Duodenal mucosa (tissue), 2 donors: ENCODE data around the gene DSEL.

Experiments used
- H3K27ac ChIP-seq: one replicate; pipeline ENCODE4 v1.7.0; 2013; ENCODE audit warnings: low read depth, low read length
- H3K27me3 ChIP-seq, 2 donors: one replicate each; pipeline ENCODE4 v1.7.0; 2013; ENCODE audit warnings: low read length in 2 of 2, control low read depth in 1 of 2; ENCODE audit not compliant: insufficient read depth in 2 of 2, control insufficient read depth in 1 of 2
- H3K36me3 ChIP-seq, 2 donors: one replicate each; pipeline ENCODE4 v1.7.0; 2013; ENCODE audit warnings: low read length in 2 of 2, control low read depth in 1 of 2; ENCODE audit not compliant: insufficient read depth in 2 of 2, control insufficient read depth in 1 of 2
- H3K4me1 ChIP-seq, 2 donors: one replicate each; pipeline ENCODE4 v1.7.0; 2013; ENCODE audit warnings: low read length in 2 of 2, control low read depth in 1 of 2; ENCODE audit not compliant: insufficient read depth in 2 of 2, control insufficient read depth in 1 of 2
- H3K4me3 ChIP-seq, 2 donors: one replicate each; pipeline ENCODE4 v1.7.0; 2013; ENCODE audit warnings: low read length in 2 of 2, low read depth in 1 of 2
- H3K9ac ChIP-seq, 2 donors: one replicate each; pipeline ENCODE4 v1.7.0; 2013; ENCODE audit warnings: low read length in 2 of 2, low read depth in 1 of 2
- H3K9me3 ChIP-seq, 2 donors: one replicate each; pipeline ENCODE4 v1.7.0; 2013; ENCODE audit warnings: low read length in 2 of 2, control low read depth in 1 of 2; ENCODE audit not compliant: control insufficient read depth in 1 of 2

DSEL gene

DNA sequence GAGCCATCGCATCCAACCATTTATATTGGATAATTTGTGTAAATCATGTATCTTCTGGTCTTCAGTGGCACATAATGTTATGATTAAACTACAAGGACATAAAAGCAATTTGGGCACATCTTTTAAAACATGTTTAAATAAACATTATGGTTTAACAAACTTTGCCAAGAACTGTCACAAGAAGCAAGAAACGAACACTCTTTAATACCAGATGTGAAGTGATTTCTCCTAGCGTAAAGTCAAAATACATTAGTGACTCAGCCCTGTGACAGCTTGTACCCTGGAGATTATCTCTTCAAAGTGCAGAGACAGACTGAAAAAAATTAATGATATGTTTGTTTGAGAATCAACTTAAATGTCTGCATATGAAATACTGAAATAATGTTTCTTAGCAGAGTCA, 39.9 kb downstream of the DSEL start:
- Histone ChIP-seq H3K4me3 (no peak overlapping the region), H3K36me3 (no peaks in the 10 kb centered on the region), H3K4me1 (no peaks in the 10 kb centered on the region), H3K27ac (no peak overlapping the region), H3K27me3 (no peaks in the 10 kb centered on the region), H3K9me3 (no peaks in the 10 kb centered on the region), H3K9ac (no peak overlapping the region)

GRCh38 chr18:67475673-67476072, 40.8 kb downstream of the DSEL start:
- Histone ChIP-seq H3K9ac (no peak overlapping the region), H3K36me3 (no peaks in the 10 kb centered on the region), H3K4me3 (no peak overlapping the region), H3K9me3 (no peaks in the 10 kb centered on the region), H3K27me3 (no peaks in the 10 kb centered on the region), H3K4me1 (no peaks in the 10 kb centered on the region), H3K27ac (no peak overlapping the region)

DNA sequence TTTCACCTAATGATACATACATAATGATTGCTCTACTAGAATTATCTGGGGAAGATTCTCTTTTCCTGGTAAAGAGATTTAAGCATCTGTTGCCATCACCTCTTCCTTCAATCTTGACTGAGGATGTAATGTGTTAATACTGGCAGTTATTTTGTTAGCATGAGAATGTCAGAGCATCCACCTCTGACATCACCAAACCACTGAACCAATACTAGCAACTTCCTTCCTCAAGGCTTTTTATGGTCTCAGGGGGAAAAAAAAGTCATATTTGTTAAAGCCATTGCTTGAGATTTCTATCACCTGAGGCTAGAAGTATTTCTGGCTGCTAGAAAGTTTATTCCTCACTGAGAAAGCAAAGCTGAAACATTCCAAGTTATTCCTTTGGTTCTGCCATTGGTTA, 48.5 kb downstream of the DSEL start:
- no peak overlapping the region for H3K9ac ChIP-seq
- H3K4me1 ChIP-seq = no peaks in the 10 kb centered on the region
- H3K27me3 ChIP-seq = no peaks in the 10 kb centered on the region
- H3K4me3 ChIP-seq = no peak overlapping the region
- no peaks in the 10 kb centered on the region for H3K9me3 ChIP-seq
- H3K27ac ChIP-seq = no peak overlapping the region
- no peaks in the 10 kb centered on the region for H3K36me3 ChIP-seq

- H3K9me3 ChIP-seq = no peaks in the 10 kb centered on the region
- no peaks in the 10 kb centered on the region for H3K27me3 ChIP-seq
- no peaks in the 10 kb centered on the region for H3K36me3 ChIP-seq
- no peak overlapping the region for H3K9ac ChIP-seq
- no peak overlapping the region for H3K4me3 ChIP-seq
- no peaks in the 10 kb centered on the region for H3K4me1 ChIP-seq
- H3K27ac ChIP-seq = no peak overlapping the region
Measured at GRCh38 chr18:67467188-67467587, 49.3 kb downstream of the DSEL start.

DNA sequence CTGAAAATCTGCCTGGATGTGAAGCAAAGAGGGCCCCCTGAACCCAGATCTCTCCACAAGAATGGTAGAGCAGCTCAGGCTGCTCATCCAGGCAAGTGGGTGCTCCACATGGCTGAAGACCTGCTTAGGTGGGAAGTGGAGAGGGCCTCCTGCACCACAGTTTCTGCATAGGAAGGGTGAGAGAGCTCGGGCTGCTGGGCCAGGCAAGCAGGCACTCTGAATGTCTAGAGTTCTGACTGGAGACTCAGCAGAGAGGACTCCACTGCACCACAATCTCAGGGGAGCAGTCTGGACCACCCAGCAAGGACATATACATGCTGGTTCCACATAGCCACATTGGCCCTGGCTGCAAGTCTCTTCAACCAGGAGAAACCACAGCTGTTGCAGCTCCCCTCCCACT, 52.0 kb downstream of the DSEL start:
- H3K36me3 ChIP-seq = no peaks in the 10 kb centered on the region

GRCh38 chr18:67463829-67464228, 52.7 kb downstream of the DSEL start:
- H3K9ac ChIP-seq = no peak overlapping the region

More for the DNA sequence above, 52.0 kb downstream of the DSEL start:
- no peak overlapping the region for H3K27ac ChIP-seq
- no peaks in the 10 kb centered on the region for H3K27me3 ChIP-seq
- no peak overlapping the region for H3K9ac ChIP-seq
- no peak overlapping the region for H3K4me3 ChIP-seq
- H3K9me3 ChIP-seq = no peaks in the 10 kb centered on the region
- no peaks in the 10 kb centered on the region for H3K4me1 ChIP-seq

DNA sequence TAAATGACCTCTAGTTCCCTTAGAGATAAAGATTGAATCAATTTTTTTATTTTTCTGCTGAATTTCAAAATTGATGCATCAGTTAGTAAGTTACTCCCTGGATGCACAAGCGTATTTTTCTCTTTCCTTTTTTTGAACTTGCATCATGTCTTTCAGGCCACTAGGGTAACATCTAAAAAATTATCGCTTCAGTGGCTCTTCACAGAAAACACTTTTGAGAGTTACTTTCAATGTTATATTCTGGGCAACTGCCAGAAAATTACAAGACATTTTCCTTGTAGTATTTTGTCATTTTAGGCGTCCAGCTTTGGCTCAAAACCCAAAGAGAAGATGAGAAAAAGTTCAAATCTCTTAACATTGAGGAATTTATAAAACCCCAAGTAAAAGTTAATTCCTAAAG, 59.8 kb downstream of the DSEL start:
- Histone ChIP-seq H3K27me3 (no peaks in the 10 kb centered on the region), H3K9ac (no peak overlapping the region), H3K4me1 (no peaks in the 10 kb centered on the region), H3K9me3 (no peaks in the 10 kb centered on the region), H3K27ac (no peak overlapping the region), H3K36me3 (no peaks in the 10 kb centered on the region), H3K4me3 (no peak overlapping the region)

More at GRCh38 chr18:67463829-67464228, 52.7 kb downstream of the DSEL start:
- H3K4me1 ChIP-seq = no peaks in the 10 kb centered on the region
- no peaks in the 10 kb centered on the region for H3K36me3 ChIP-seq
- no peaks in the 10 kb centered on the region for H3K9me3 ChIP-seq
- no peaks in the 10 kb centered on the region for H3K27me3 ChIP-seq
- H3K27ac ChIP-seq = no peak overlapping the region
- no peak overlapping the region for H3K4me3 ChIP-seq
